ENCODE measurements around the gene DNMT1. TPM values are rescaled to one million over a fixed set of nuclear protein-coding genes. Genes with fewer than 3 reads are reported as not detected.
"Not testable (repeated sequence)": the region's sequence is repeated elsewhere in the genome, so short reads cannot be mapped to it uniquely, and the experiment has no call there.

DNMT1 gene
- polyA plus RNA-seq (2011; rRNA removed) (54.5 and 60.7 TPM in 2 replicates), polyA minus RNA-seq (2011; rRNA and poly(A)+ RNA removed) (56.4 and 66.8 TPM in 2 replicates)

DNA sequence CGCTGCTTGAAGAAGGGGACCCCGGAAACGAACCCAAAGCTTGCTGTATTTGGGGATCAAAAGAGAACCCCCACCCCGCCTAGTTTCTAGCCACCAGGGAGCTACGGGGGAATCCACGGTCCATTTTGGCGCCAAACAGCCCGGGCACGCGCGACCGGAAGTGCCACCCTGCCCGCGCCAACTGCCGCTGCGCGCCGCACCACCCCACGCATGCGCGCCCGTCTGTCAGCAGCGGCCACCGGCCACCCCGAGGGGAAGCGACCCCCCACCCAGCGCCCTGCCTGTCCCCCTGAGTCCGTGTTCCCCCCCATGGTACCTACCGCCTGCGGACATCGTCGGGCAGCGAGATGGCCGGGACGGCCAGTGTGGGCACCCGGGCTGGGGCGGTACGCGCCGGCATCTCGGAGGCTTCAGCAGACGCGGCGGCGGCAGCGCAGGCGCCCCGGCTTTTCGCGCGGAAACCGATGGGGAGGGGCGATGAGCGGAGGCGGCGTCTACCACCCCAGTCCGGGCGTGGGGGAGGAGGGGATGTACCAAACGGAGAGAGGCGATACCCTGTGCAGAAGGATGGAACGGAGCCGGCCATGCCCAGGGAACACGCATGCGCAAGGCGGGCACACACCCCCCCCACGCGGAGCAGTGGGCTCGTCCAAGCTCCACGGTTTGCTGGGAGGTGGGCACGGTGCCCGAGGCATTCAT, at the start of gene DNMT1:
DNMT1 (minus strand) TSS at position 454 of the 699 bp plus-strand sequence; CDS start at position 400, 54 bp downstream.
- TF ChIP-seq, protein P1, sequence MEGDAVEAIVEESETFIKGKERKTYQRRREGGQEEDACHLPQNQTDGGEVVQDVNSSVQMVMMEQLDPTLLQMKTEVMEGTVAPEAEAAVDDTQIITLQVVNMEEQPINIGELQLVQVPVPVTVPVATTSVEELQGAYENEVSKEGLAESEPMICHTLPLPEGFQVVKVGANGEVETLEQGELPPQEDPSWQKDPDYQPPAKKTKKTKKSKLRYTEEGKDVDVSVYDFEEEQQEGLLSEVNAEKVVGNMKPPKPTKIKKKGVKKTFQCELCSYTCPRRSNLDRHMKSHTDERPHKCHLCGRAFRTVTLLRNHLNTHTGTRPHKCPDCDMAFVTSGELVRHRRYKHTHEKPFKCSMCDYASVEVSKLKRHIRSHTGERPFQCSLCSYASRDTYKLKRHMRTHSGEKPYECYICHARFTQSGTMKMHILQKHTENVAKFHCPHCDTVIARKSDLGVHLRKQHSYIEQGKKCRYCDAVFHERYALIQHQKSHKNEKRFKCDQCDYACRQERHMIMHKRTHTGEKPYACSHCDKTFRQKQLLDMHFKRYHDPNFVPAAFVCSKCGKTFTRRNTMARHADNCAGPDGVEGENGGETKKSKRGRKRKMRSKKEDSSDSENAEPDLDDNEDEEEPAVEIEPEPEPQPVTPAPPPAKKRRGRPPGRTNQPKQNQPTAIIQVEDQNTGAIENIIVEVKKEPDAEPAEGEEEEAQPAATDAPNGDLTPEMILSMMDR (IDR thresholded peaks at IDR 0.05; ENCODE audit: low read depth, low read length), result no peak
- Histone ChIP-seq H3K27me3 (ENCODE audit: control insufficient read depth, insufficient read depth, low read length) (no peaks in the 10 kb centered on the region), H3K9me3 (ENCODE audit: control insufficient read depth, insufficient read depth, low read length) (peaks cover 4% of the 10 kb centered on the region; the same call in 1 of the 2 replicates), H3K27ac (ENCODE audit: low read depth, low read length) (peak within 1 kb of the TSS; percentile 73), H3K4me3 (ENCODE audit: low read depth, low read length) (peak within 1 kb of the TSS; percentile 85)
- ChIA-PET POLR2A (interaction anchor here (0.6 to 2.3 kb wide), 7 partner anchors 10 to 55 kb away, joined by 3 to 11 read pairs (median 6); no protein-coding TSS in a partner anchor), CTCF (interaction anchor here (0.6 to 2.1 kb wide), 4 partner anchors 35 to 96 kb away, joined by 3 to 5 read pairs (median 3); no protein-coding TSS in a partner anchor)
- DNase-seq (ENCODE audit: low read depth, low spot score), result peak; percentile 92

DNA sequence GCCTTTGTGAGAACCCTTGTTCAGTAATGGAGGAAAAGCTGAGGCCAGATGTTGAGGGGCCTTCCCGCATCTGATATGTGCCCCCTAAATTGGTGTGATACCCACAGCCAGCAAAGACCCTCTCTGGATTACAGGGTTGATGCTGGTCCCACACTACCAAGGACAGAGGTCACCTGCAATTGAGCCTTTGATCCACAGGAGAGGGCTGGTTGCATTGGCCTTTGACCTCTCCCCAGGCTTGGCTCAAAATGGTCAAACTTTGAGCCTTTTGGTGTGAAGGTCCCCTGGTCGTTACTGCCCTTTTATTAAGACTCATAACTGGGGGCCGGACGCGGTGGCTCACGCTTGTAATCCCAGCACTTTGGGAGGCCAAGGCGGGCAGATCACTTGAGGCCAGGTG, 48.9 kb upstream of the DNMT1 start:
- POLR2A ChIA-PET, result no interaction called here

DNA sequence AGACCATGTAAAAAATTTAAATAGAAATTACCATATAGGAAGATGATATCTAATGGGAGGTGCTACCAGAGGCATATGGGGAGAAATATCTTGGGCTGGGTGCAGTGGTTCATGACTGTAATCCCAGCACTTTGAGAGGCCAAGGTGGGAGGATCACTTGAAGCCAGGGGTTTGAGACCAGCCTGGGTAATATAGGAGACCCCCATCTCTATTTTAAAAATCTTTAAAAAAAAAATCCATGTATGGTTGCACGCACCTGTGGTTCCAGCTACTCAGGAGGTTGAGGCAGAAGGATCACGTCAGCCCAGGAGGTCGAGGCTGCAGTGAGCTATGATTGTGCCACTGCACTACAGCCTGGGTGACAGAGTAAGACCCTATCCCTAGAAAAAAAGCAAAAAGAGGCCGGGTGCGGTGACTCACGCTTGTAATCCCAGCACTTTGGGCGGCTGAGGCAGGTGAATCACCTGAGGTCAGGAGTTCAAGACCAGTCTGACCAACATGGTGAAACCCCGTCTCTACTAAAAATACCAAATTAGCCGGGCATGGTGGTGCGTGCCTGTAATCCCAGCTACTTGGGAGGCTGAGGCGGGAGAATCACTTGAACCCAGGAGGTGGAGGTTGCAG, 47.2 kb upstream of the DNMT1 start:
- POLR2A ChIA-PET; H3K27ac ChIP-seq (ENCODE audit: low read depth, low read length); DNase-seq (ENCODE audit: low read depth, low spot score); H3K4me3 ChIP-seq (ENCODE audit: low read depth, low read length); CTCF ChIA-PET; H3K9me3 ChIP-seq (ENCODE audit: control insufficient read depth, insufficient read depth, low read length); H3K27me3 ChIP-seq (ENCODE audit: control insufficient read depth, insufficient read depth, low read length): not testable (repeated sequence)

More for the DNA sequence above, 48.9 kb upstream of the DNMT1 start:
- DNase-seq (ENCODE audit: low read depth, low spot score), result no peak
- CTCF ChIA-PET, result no interaction called here
- TF ChIP-seq, protein P1 (IDR thresholded peaks at IDR 0.05; ENCODE audit: low read depth, low read length), result no peak
- Histone ChIP-seq H3K9me3 (ENCODE audit: control insufficient read depth, insufficient read depth, low read length) (no peaks in the 10 kb centered on the region), H3K4me3 (ENCODE audit: low read depth, low read length) (no peak overlapping the region), H3K27me3 (ENCODE audit: control insufficient read depth, insufficient read depth, low read length) (no peaks in the 10 kb centered on the region), H3K27ac (ENCODE audit: low read depth, low read length) (no peak overlapping the region)

DNA sequence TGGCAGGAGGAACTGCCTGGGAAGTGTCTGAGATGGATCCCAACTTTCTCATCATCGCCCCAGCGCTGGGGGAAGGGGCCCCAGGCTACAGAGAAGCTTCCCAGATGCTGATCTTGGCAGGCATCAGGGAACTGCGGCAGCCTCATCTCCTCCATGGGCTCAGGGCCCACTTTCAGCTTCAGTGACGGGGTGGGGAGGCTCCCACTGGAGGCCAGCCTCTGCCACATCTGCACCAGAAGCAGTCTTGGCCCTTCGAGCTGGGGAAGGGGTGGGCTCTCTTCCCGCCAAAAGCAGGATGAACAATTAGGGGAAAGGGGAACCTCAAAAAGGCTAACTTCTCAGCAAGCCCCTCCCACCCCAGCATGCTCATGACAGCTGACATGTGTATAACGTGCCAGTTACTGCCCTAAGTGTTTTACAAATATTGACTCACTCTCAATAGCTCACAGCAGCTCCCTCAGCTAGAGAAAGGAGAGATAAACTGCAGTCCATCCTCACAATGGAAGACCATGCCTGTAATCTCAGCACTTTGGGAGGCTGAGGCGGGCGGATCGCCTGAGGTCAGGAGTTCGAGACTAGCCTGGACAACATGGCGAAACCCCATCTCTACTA, 43.5 kb upstream of the DNMT1 start:
- TF ChIP-seq, protein P1 (IDR thresholded peaks at IDR 0.05; ENCODE audit: low read depth, low read length), result no peak
- POLR2A ChIA-PET, result interaction anchor here (0.7 to 2.2 kb wide), 6 partner anchors 12 to 69 kb away, joined by 4 to 42 read pairs (median 6); partner anchors contain the start of gene DNMT1
- H3K27ac ChIP-seq (ENCODE audit: low read depth, low read length), result peak overlapping the region; percentile 87

DNA sequence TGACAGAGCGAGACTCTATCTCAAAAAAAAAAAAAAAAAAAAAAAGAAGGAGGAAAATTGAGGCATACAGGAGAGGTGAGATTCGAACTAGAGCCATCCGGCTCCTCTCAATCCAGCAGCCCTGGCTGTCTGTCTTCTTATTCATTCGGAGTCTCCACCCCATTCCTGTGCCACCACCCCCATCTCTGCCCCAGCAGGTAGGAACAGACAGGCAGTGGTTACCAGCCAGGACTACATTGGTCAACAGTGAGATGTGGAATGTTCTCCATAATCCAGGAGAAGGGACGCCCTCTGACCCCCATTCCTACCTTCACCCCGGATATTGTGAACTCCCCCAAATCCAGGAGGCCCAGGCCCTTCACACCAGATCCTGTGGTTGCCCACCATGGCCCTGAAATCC, 42.9 kb upstream of the DNMT1 start:
- H3K9me3 ChIP-seq (ENCODE audit: control insufficient read depth, insufficient read depth, low read length), result no peaks in the 10 kb centered on the region
- POLR2A ChIA-PET, result interaction anchor here (0.7 to 2.2 kb wide), 7 partner anchors 11 to 69 kb away, joined by 4 to 42 read pairs (median 6); partner anchors contain the start of gene DNMT1
- no peak overlapping the region for H3K4me3 ChIP-seq (ENCODE audit: low read depth, low read length)
- CTCF ChIA-PET, result interaction anchor here (1.4 kb wide), 1 partner anchor 12 kb away, joined by 9 read pairs; no protein-coding TSS in a partner anchor
- DNase-seq (ENCODE audit: low read depth, low spot score), result no peak
- TF ChIP-seq, protein P1 (IDR thresholded peaks at IDR 0.05; ENCODE audit: low read depth, low read length), result no peak
- no peaks in the 10 kb centered on the region for H3K27me3 ChIP-seq (ENCODE audit: control insufficient read depth, insufficient read depth, low read length)
- H3K27ac ChIP-seq (ENCODE audit: low read depth, low read length), result peak overlapping the region; percentile 87

More for the DNA sequence above, 43.5 kb upstream of the DNMT1 start:
- CTCF ChIA-PET, result interaction anchor here (0.6 to 1.4 kb wide), 3 partner anchors 10 to 20 kb away, joined by 3 to 9 read pairs (median 4); no protein-coding TSS in a partner anchor
- Histone ChIP-seq H3K4me3 (ENCODE audit: low read depth, low read length) (no peak overlapping the region), H3K9me3 (ENCODE audit: control insufficient read depth, insufficient read depth, low read length) (no peaks in the 10 kb centered on the region), H3K27me3 (ENCODE audit: control insufficient read depth, insufficient read depth, low read length) (no peaks in the 10 kb centered on the region)
- peak; percentile 91 for DNase-seq (ENCODE audit: low read depth, low spot score)

DNA sequence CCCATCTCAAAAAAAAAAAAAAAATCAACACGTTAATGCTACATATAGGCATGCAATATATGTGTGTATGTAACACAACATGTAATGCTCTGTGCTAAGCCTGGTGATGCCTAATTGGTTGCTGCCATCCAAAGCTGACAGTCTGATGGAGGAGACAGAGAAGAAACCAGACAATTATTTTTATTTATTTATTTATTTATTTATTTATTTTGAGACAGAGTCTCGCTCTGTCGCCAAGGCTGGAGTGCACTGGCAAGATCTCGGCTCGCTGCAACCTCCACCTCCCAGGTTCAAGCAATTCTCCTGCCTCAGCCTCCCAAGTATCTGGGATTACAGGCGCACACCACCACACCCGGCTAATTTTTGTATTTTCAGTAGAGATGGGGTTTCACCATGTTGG, 40.7 kb upstream of the DNMT1 start:
- H3K9me3 ChIP-seq (ENCODE audit: control insufficient read depth, insufficient read depth, low read length); DNase-seq (ENCODE audit: low read depth, low spot score); H3K27me3 ChIP-seq (ENCODE audit: control insufficient read depth, insufficient read depth, low read length); H3K27ac ChIP-seq (ENCODE audit: low read depth, low read length); H3K4me3 ChIP-seq (ENCODE audit: low read depth, low read length): not testable (repeated sequence)
- CTCF ChIA-PET, result interaction anchor here (0.9 kb wide), 1 partner anchor 15 kb away, joined by 3 read pairs; no protein-coding TSS in a partner anchor
- POLR2A ChIA-PET, result interaction anchor here (1.5 kb wide), 1 partner anchor 10 kb away, joined by 4 read pairs; no protein-coding TSS in a partner anchor
